HepG2 (cell line): ENCODE data around the gene IGIP. TPM values are rescaled to one million over a fixed set of nuclear protein-coding genes. Genes with fewer than 3 reads are reported as not detected.
A peak's percentile ranks its signal among the peaks of the same experiment; 100 is the strongest.

Source experiments
- MTF2 ChIP-seq: sonication (generic); formaldehyde crosslinking; IDR thresholded peaks from 2 replicates; pipeline ENCODE4 v1.5.0; 2020; ENCODE audit warnings: missing genetic modification reagents, borderline replicate concordance
- NRL ChIP-seq: sonication (generic); formaldehyde crosslinking; IDR thresholded peaks from 2 replicates; pipeline ENCODE4 v1.5.0; 2020; ENCODE audit warnings: missing genetic modification reagents, mild to moderate bottlenecking, moderate library complexity, borderline replicate concordance
- PHF8 ChIP-seq: sonication (generic); formaldehyde crosslinking; IDR thresholded peaks from 2 replicates; pipeline ENCODE4 v1.5.0; 2020; ENCODE audit warnings: missing genetic modification reagents
- ZC3H4 ChIP-seq: sonication (generic); formaldehyde crosslinking; IDR thresholded peaks from 2 replicates; pipeline ENCODE4 v1.4.0; 2020; ENCODE audit warnings: missing genetic modification reagents, borderline replicate concordance
- ZMAT3 ChIP-seq: sonication (generic); formaldehyde crosslinking; conservative IDR thresholded peaks from 2 replicates; pipeline ENCODE4 v1.7.0; 2021; ENCODE audit warnings: missing genetic modification reagents
- ZNF879 ChIP-seq: sonication (generic); formaldehyde crosslinking; IDR thresholded peaks from 2 replicates; pipeline ENCODE4 v1.8.1; 2023; ENCODE audit warnings: missing genetic modification reagents
- ZNF891 ChIP-seq: sonication (generic); formaldehyde crosslinking; IDR thresholded peaks from 2 replicates; pipeline ENCODE4 v1.5.0; 2020; ENCODE audit warnings: mild to moderate bottlenecking, missing genetic modification reagents
- polyA plus RNA-seq, 8 experiments: library from polyadenylated mRNA; depleted of rRNA in 3 of 8; stranded (reverse) in 7 of 8; unstranded in 1 of 8; fragments of >200 nt; fragmentation: Illumina TruSeq in 4 of 8; extraction: Trizol in 4 of 8; gene quantifications; 2 replicates each; pipeline versions ENCODE4 v1.2.1 to v1.2.3, GENCODE V29; 2011 to 2016; ENCODE audit warnings: low read depth in 4 of 8, missing spikeins in 1 of 8, mixed read lengths in 1 of 8; ENCODE audit not compliant: insufficient read depth in 1 of 8
- total RNA-seq, 5 experiments: library from RNA; depleted of rRNA; stranded (reverse); fragments of >200 nt; fragmentation: Illumina TruSeq; extraction: Trizol; gene quantifications; 2 replicates each; pipeline ENCODE4 v1.2.3, GENCODE V29; 2016; ENCODE audit warnings: low read depth in 1 of 5
- TF ChIP-seq, protein P1 (sequence below), 2 experiments: fragments of 450-650 bp in 1 of 2; sonication (generic) in 1 of 2; formaldehyde crosslinking in 1 of 2; IDR thresholded peaks; 2 replicates each; pipeline versions ENCODE4 v1.6.1 to v1.8.0; 2016 to 2022; ENCODE audit warnings: antibody characterized with exemption in 1 of 2, mild to moderate bottlenecking in 1 of 2, missing genetic modification reagents in 1 of 2
- TF ChIP-seq, protein P2 (sequence below): IDR thresholded peaks from 2 replicates; pipeline ENCODE4 v1.6.1; 2016; ENCODE audit warnings: missing compliant biosample characterization, missing genetic modification reagents, borderline replicate concordance
- TF ChIP-seq, protein P3 (sequence below): sonication (generic); formaldehyde crosslinking; IDR thresholded peaks from 2 replicates; pipeline ENCODE4 v1.4.0; 2020; ENCODE audit warnings: missing genetic modification reagents, borderline replicate concordance
- TF ChIP-seq, protein P4 (sequence below): sonication (generic); formaldehyde crosslinking; IDR thresholded peaks from 2 replicates; pipeline ENCODE4 v1.4.0; 2020; ENCODE audit warnings: missing genetic modification reagents

Gene IGIP
- total and polyA plus RNA-seq, 2 of the 13 experiments (the other 11 are each of a cell fraction or from before 2014, with no cell fraction given) = 1.7 to 2.1 TPM

DNA sequence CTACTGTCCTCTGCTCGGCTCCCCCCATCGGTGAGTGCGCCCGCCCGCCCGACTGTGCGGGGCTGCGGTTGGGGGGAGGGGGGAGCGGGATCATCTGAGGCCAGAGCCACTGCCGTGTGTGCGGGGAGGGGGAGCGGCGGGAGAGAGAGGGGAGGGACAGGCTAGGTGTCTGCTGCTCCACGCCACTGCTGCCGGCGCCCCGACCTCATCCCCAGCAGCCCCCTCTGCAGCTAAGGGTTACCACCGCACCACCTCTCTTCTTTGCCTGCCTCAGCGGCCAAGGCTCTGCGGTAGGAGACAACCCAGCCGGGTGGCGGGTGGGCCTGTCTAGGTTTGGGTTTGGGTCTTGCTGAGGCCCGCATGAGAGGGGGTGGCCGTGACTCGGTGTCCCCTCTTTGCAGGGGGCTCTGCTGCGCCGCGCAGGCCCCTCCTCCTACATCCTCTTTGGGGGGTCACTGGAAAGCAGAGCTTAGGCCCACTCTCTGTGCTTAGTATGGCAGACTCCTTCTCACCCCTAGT lies 12.5 kb upstream of the IGIP start (continued):
- TF ChIP-seq, protein P1, sequence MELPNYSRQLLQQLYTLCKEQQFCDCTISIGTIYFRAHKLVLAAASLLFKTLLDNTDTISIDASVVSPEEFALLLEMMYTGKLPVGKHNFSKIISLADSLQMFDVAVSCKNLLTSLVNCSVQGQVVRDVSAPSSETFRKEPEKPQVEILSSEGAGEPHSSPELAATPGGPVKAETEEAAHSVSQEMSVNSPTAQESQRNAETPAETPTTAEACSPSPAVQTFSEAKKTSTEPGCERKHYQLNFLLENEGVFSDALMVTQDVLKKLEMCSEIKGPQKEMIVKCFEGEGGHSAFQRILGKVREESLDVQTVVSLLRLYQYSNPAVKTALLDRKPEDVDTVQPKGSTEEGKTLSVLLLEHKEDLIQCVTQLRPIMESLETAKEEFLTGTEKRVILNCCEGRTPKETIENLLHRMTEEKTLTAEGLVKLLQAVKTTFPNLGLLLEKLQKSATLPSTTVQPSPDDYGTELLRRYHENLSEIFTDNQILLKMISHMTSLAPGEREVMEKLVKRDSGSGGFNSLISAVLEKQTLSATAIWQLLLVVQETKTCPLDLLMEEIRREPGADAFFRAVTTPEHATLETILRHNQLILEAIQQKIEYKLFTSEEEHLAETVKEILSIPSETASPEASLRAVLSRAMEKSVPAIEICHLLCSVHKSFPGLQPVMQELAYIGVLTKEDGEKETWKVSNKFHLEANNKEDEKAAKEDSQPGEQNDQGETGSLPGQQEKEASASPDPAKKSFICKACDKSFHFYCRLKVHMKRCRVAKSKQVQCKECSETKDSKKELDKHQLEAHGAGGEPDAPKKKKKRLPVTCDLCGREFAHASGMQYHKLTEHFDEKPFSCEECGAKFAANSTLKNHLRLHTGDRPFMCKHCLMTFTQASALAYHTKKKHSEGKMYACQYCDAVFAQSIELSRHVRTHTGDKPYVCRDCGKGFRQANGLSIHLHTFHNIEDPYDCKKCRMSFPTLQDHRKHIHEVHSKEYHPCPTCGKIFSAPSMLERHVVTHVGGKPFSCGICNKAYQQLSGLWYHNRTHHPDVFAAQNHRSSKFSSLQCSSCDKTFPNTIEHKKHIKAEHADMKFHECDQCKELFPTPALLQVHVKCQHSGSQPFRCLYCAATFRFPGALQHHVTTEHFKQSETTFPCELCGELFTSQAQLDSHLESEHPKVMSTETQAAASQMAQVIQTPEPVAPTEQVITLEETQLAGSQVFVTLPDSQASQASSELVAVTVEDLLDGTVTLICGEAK (IDR thresholded peaks at IDR 0.05) = no peak
- TF ChIP-seq, protein P1 (CRISPR knock-in tag; IDR thresholded peaks at IDR 0.05) = 0 out of 2 replicates have a peak, but pooled peaks have one; percentile 6
- peak; percentile 34 for TF ChIP-seq PHF8
- TF ChIP-seq MTF2 (CRISPR knock-in tag) = peak; percentile 64; the same call in 1 of the 2 replicates
- TF ChIP-seq ZNF879 (CRISPR knock-in tag) = 0 out of 2 replicates have a peak, but pooled peaks have one; percentile 44
- TF ChIP-seq, protein P2, sequence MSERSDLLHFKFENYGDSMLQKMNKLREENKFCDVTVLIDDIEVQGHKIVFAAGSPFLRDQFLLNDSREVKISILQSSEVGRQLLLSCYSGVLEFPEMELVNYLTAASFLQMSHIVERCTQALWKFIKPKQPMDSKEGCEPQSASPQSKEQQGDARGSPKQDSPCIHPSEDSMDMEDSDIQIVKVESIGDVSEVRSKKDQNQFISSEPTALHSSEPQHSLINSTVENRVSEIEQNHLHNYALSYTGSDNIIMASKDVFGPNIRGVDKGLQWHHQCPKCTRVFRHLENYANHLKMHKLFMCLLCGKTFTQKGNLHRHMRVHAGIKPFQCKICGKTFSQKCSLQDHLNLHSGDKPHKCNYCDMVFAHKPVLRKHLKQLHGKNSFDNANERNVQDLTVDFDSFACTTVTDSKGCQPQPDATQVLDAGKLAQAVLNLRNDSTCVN (CRISPR knock-in tag) = no peak
- TF ChIP-seq, protein P3, sequence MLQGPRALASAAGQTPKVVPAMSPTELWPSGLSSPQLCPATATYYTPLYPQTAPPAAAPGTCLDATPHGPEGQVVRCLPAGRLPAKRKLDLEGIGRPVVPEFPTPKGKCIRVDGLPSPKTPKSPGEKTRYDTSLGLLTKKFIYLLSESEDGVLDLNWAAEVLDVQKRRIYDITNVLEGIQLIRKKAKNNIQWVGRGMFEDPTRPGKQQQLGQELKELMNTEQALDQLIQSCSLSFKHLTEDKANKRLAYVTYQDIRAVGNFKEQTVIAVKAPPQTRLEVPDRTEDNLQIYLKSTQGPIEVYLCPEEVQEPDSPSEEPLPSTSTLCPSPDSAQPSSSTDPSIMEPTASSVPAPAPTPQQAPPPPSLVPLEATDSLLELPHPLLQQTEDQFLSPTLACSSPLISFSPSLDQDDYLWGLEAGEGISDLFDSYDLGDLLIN (CRISPR knock-in tag) = no peak
- TF ChIP-seq NRL (CRISPR knock-in tag) = peak; percentile 58; the same call in 1 of the 2 replicates
- TF ChIP-seq ZNF891 = peak; percentile 49; the same call in 1 of the 2 replicates
- TF ChIP-seq ZMAT3 (CRISPR knock-in tag) = 0 out of 2 replicates have a peak, but pooled peaks have one; percentile 57
- TF ChIP-seq, protein P4, sequence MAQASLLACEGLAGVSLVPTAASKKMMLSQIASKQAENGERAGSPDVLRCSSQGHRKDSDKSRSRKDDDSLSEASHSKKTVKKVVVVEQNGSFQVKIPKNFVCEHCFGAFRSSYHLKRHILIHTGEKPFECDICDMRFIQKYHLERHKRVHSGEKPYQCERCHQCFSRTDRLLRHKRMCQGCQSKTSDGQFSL = peak; percentile 79; the same call in 1 of the 2 replicates
- TF ChIP-seq ZC3H4 (CRISPR knock-in tag) = 0 out of 2 replicates have a peak, but pooled peaks have one; percentile 25
